Measurements from ENCODE around the gene PREX1.

The PREX1 gene

DNA sequence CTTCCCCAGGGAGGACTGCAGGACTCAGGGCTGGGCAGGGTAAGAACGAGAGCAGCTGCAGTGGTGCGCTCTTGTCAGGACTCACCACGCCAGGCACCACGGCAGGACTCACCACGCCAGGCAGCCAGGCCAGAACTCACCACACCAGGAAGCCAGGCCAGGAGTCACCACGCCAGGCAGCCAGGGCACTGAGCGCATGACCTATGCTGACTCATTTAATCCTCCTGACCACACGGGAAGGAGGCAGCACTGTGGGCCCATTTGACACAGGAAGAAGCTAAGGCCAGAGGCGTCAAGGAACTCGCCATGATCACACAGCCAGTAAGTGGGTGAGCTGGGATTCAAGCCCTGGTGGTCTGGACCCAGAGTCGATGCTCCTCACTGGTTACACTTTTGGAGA is 189.3 kb downstream of the PREX1 start:
- DNase-seq (ENCODE audit: low read depth, low spot score): no peak

DNA sequence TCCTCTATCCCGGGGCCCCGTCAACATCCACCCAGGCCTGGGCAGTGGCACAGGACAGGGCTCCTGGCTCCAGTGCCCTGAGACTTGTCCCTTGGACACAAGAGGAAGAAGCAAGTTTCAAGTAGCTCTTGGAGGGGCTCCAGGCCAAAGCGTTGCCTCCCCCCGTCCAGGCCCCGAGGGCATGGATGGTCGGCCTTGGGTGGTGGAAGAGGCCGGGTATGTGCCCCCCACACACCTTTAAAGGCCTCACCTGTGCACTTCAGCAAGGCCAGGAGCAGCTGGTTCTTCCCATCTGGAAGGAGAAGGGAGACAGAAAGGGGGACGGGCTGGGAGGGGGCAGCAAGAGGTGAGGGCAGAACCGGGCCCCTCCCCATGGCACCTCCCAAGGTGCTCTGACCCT is 190.3 kb downstream of the PREX1 start:
- no peak for DNase-seq (ENCODE audit: low read depth, low spot score)

DNA sequence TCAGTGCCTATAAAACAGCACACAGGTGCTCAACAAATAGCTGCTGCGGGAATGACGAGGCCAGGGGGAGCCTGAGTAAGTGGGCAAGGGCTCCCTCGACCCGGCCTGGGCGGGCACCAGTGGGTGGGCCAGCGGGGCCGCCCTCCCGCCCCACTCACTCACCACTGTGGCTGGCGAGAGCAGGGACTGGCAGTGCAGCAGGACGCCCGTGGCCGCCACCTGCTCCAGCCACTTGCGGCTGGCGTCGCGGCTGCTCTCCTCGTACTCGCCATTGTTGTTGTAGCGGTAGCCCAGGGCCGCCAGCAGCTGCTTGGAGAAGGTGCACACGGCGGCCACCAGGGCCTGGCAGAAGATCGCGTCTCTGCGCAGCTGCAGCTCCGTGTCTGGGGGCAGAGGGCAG is 191.5 kb downstream of the PREX1 start:
- no peak for DNase-seq (ENCODE audit: low read depth, low spot score)

DNA sequence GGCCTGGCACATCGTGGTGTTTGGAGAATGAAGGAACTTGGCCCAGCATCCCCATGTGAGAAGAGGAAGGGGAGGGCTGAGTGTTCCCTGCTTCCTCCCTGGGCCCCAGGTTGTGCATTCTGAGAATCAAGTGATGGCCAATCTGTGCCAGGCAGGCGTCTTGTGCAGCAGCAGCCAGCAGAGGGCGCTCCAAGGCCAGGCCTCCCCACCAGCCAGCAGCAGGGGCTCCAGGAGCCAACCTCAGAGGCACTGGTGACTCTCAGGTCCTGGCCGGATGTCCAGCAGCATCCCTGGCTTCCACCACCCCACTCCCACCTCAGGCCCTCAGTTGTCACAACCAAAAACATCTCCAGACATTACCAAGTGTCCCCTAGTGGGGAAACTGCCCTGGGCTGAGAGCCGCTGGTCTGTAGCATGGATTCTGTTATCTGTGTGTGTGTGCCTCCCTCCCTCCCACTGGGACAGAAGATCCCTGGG is 192.0 kb downstream of the PREX1 start:
- DNase-seq (ENCODE audit: low read depth, low spot score): peak; percentile 85

- no peak for DNase-seq (ENCODE audit: low read depth, low spot score)
These were observed 192.4 kb downstream of the PREX1 start for GRCh38 chr20:48635361-48635760.

DNA sequence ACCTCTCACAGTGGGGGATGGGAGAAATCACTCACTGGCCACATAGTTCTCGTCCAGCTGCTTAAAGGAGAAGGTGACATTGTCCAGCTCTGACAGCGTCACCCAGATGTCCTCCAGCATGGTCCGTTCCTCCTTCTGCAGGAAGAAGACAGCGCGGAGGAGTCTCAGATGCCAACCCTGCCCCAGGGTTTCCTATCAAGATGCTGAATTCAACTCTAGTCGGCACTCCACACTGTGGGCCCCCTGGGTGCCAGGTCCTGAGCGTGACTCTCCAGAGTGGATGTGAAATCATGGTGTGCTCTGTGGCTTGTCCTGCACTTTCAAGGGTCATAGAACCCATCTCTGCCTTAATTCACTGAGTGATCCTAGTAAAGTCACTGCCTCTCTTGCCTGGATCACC is 193.2 kb downstream of the PREX1 start:
- no peak for DNase-seq (ENCODE audit: low read depth, low spot score)

- DNase-seq (ENCODE audit: low read depth, low spot score): no peak
These were observed 194.1 kb downstream of the PREX1 start for GRCh38 chr20:48633620-48634257.

DNA sequence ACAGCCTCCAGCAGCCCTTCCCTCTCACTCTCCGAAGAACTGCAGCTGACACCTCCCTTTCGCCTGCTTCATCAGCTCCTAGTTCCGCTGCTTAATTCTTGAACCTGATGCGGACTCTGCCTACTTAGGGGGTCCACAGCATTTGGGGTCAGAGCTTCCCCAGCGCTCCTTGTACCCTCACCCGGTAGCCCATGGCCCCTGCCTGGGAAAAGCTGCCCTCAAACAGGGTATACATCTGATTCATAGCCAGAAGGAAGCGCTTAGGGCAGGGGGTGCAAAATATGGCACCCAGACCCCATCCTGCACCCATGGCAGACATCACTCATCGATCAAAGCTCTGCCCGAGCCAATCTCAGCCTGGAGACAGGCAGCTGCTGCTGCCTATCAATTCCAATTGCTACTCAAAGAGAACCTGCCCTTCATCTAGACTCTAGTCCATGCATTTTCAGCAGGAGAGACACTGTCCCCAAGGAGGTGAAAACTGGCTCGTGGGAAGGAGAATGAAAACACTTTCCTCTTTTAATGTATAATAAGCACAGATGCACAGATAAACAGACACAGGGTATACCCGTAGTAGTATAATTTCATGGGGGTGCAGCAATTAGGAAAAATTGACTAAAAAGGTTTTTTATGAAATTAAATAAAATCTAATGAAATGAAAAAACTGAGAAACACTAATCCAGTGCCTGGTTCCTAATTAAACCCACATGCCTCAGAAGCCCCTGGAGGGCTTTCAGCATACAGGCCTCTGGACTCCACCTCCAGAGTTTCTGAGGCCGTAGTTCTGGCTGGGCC is 194.8 kb downstream of the PREX1 start:
- no peak for DNase-seq (ENCODE audit: low read depth, low spot score)

DNA sequence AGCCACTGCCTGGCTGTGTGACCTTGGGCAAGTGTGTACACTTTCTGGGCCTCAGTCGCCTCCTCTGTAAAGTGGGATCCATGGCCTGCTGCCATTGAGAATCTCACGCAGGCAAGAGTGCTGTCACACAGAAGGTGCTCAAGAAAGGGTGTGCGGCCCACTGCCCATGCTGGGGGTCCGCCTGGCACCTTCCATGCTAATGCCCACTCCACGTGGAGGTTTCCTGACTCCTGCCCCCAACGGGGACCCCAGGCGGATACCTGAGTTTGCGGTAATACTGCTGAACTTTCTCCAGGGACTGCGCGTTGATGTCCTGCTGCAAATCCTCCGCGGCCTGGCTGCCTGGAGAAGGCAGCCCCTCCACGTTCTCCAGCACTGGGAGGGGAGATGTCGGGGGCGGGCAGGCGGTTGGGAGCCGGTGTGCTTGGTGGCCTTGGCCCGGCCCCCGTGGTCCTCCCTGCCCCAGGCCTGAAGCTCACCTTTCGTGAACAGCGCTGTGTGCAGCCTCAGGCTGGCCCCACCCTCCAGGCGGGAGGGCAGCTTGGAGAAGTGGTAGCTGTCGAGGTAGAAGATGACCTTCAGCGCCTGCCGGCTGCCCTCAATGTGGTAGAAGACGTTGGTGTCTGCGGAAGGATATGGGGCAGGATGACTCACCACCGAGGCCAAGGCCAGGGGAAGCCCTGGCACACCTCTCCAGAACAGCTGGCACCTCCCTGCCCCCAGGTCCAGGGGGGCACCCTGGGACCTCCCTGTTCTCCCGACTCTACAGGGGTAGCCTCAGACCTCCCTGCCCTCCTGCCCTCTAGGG is 195.6 kb downstream of the PREX1 start:
- DNase-seq (ENCODE audit: low read depth, low spot score): no peak

- no peak for DNase-seq (ENCODE audit: low read depth, low spot score)
These were observed 196.4 kb downstream of the PREX1 start for GRCh38 chr20:48631114-48632016.

- peak; percentile 52 for DNase-seq (ENCODE audit: low read depth, low spot score)
These were observed 197.3 kb downstream of the PREX1 start for GRCh38 chr20:48630342-48631075.

DNA sequence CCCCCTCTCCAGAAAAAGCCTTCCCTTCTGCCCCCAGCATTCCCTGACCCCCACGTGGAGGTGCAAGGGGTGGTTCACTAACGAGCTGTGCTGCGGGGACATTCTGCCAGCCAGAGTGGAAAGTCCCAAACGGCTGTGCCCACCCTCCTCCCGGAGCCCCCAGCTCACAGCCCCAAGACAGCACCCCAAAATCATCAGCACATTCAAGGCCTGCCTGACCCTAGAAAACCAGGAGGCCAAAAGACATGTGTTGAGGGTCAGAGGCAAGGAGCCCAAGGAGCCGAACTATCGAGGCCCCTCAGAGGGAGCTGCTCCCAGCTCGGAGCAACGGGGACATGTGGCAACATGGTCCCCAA is 197.9 kb downstream of the PREX1 start:
- DNase-seq (ENCODE audit: low read depth, low spot score): no peak

DNA sequence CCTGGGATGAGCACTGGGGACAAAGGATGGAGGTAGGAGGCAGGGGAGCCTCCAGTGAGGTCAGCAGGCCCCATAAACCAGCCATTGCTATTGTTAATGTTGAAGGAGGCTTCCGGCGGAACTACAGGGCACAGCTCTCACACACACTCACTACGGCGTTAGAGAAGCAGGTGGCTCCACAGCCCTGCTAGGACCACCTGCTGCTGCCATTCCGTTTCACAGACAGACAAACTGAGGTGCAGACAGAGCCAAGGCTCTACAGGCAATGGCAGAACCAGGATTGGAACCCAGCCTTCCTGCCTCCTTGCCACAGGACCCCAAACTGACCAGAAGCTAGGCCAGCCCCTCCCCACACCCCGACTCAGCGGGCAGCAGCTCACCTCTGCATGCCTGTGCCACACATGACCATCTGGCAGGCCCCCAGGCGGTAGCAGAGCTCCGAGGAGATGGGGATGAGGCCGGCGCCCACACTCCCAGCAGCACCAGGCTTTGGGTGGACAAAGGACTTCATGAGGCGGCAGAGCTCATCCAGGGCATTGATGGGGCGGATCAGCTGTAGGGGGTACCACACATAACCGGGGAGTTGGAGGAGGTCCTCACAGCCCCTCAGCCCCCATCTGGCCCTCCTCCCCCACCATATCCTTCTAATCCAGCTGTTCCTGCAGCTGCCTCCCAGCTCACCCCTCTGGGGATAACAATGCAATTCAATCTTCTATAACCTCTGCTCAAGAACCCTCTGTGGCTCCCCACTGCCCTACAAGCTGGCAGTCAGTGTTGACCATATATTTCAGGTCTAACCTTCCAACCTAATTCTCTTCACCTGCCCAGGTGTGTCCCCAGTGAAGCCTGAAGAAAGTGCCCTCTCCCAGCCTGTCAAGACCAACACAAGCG is 198.5 kb downstream of the PREX1 start:
- no peak for DNase-seq (ENCODE audit: low read depth, low spot score)

DNA sequence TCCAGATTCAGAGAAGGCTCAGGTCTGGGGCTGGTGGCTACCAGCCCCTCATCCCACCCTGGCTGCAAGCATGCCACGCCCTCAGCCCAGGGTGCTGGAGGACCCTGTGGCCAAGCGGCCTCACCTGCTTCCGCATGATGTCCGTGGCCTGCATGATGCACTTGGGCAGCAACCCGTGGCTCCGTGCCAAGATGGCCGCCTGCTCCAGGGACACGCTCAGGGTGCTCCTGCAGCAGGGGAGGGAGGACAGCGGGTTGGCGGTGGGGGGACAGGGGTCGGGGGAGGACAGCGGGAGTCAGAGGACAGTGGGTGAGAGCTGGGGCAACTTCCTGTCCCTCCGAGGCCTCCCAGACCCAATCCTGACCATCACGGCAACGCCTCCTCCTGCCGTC is 200.1 kb downstream of the PREX1 start:
- no peak for DNase-seq (ENCODE audit: low read depth, low spot score)

DNA sequence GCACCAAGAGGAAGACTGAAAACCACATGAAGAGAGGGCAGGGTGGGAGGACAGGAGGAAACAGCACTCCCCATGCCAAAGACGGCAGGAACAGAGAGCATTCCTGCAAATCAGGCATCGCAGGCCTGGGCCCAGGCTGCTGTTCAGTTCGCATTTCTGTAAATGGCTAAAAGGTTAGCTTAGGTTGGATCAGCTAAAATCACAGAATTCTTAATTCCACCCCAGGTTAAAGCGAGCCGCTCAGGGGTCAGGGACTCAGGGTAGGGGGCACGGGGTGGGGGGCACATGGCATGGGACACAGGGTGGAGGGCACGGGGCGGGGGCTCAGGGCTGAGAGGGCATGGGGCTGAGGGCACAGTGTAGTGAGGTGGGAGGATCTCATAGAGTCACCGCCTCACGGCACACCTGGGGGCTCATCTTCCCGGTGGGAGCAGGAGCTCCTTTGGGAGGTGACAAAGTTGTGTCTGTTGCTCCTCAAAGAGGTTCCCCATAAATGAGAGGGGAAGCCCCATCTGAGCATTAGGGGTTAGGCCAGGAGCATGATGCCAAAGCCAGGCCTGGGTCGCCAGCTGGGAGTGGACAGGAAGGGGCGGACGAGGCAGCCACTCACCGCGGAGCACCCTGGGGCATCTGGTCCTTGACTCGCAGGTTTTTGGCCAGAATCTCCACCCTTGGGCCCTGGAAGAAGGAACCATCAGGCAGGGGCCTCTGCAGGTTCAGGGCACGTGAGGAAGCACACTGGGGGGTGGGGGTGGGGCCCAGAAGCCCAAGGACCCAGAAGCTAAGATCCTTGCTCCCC is 200.7 kb downstream of the PREX1 start:
- DNase-seq (ENCODE audit: low read depth, low spot score): no peak

- DNase-seq (ENCODE audit: low read depth, low spot score): no peak
These were observed 201.4 kb downstream of the PREX1 start for GRCh38 chr20:48626226-48626937.

- no peak for DNase-seq (ENCODE audit: low read depth, low spot score)
These were observed 202.5 kb downstream of the PREX1 start for GRCh38 chr20:48625136-48625900.

All from ELF-1 (cell line).